PFSK-1 (cell line): ENCODE measurements around the gene PFN4.

Experiments
- FOXP2 ChIP-seq: optimal IDR thresholded peaks from 2 replicates; pipeline ENCODE3; 2011; ENCODE audit warnings: borderline replicate concordance, control low read depth, inconsistent platforms; ENCODE audit not compliant: insufficient read depth; ENCODE audit errors: extremely low read length, extremely low read depth
- POLR2AphosphoS5 ChIP-seq: IDR thresholded peaks from 2 replicates; pipeline ENCODE4 v1.6.1; 2012; ENCODE audit warnings: low read depth, mild to moderate bottlenecking, control low read depth, low read length, moderate library complexity
- REST ChIP-seq, 2 experiments: IDR thresholded peaks; 2 replicates each; pipeline versions ENCODE4 v1.6.1 to v1.8.0; 2011 to 2012; ENCODE audit warnings: low read depth in 2 of 2, low read length in 2 of 2, control low read depth in 1 of 2, inconsistent platforms in 1 of 2, mild to moderate bottlenecking in 1 of 2, moderate library complexity in 1 of 2; ENCODE audit not compliant: insufficient read depth in 1 of 2
- SIN3A ChIP-seq: IDR thresholded peaks from 2 replicates; pipeline ENCODE4 v1.6.1; 2012; ENCODE audit warnings: mild to moderate bottlenecking, low read length, moderate library complexity, borderline replicate concordance; ENCODE audit not compliant: insufficient read depth
- TAF1 ChIP-seq: IDR thresholded peaks from 2 replicates; pipeline ENCODE4 v1.6.1; 2012; ENCODE audit warnings: low read length, control low read depth, borderline replicate concordance; ENCODE audit not compliant: insufficient read depth

The PFN4 gene

GRCh38 chr2:24087032-24087431 lies 36.1 kb downstream of the PFN4 start:
- TF ChIP-seq TAF1, result no peak
- no peak for TF ChIP-seq SIN3A
- TF ChIP-seq POLR2AphosphoS5, result no peak
- TF ChIP-seq FOXP2, result no peak
- TF ChIP-seq REST (IDR thresholded peaks at IDR 0.05; ENCODE audit: insufficient read depth in 1 of 2, low read depth in 2 of 2, low read length in 2 of 2), result no peak

GRCh38 chr2:24086241-24086640 lies 36.9 kb downstream of the PFN4 start:
- TF ChIP-seq SIN3A (no peak), POLR2AphosphoS5 (no peak), REST (IDR thresholded peaks at IDR 0.05; ENCODE audit: insufficient read depth in 1 of 2, low read depth in 2 of 2, low read length in 2 of 2) (no peak), TAF1 (no peak), FOXP2 (no peak)

- no peak for TF ChIP-seq TAF1
- TF ChIP-seq POLR2AphosphoS5, result no peak
- no peak for TF ChIP-seq SIN3A
- TF ChIP-seq FOXP2, result no peak
- no peak for TF ChIP-seq REST (IDR thresholded peaks at IDR 0.05; ENCODE audit: insufficient read depth in 1 of 2, low read depth in 2 of 2, low read length in 2 of 2)
Measured at GRCh38 chr2:24085200-24085489, 38.0 kb downstream of the PFN4 start.

GRCh38 chr2:24084386-24085199 lies 38.5 kb downstream of the PFN4 start, which contains the start of gene TP53I3:
Gene TP53I3 (minus strand): TSS chr2:24084834. CDS start chr2:24084326, 508 bp downstream.
- 0 out of 2 replicates have a peak, but pooled peaks have one; percentile 4 for TF ChIP-seq SIN3A
- peak; percentile 86 for TF ChIP-seq POLR2AphosphoS5
- TF ChIP-seq FOXP2, result peak; percentile 84
- TF ChIP-seq REST (IDR thresholded peaks at IDR 0.05; ENCODE audit: insufficient read depth in 1 of 2, low read depth in 2 of 2, low read length in 2 of 2), result no peak
- peak; percentile 76; the same call in 1 of the 2 replicates for TF ChIP-seq TAF1
